ENCODE data around the gene IQSEC1. TPM values are rescaled to one million over a fixed set of nuclear protein-coding genes. Genes with fewer than 3 reads are reported as not detected.
A peak's percentile ranks its signal among the peaks of the same experiment; 100 is the strongest.

Gene IQSEC1
- total and polyA plus RNA-seq, 2 of the 8 experiments (the other 6 are each of a cell fraction or from before 2014, with no cell fraction given): 6.8 to 28.8 TPM

GRCh38 chr3:13037458-13038117 lies 35.6 kb downstream of the IQSEC1 start:
- Histone ChIP-seq H2BK120ac (replicated peaks; ENCODE audit: low read depth, low read length) (no peak overlapping the region), H4K5ac (ENCODE audit: insufficient read length, low read depth, low read length) (no peak overlapping the region), H4K91ac (replicated peaks; ENCODE audit: insufficient read length, low read length) (no peak overlapping the region), H3K79me1 (ENCODE audit: low read depth, low read length) (no peaks in the 10 kb centered on the region), H3K4me2 (ENCODE audit: insufficient read depth in 1 of 2, low read depth in 2 of 2, low read length in 2 of 2) (no peak overlapping the region), H2AK5ac (ENCODE audit: low read depth, low read length) (no peak overlapping the region), H3K56ac (replicated peaks; ENCODE audit: insufficient read length, low read depth, low read length) (no peak overlapping the region), H3K14ac (ENCODE audit: insufficient read length) (no peak overlapping the region), H2BK15ac (ENCODE audit: low read length) (no peak overlapping the region), H3K36me3 (ENCODE audit: control insufficient read depth in 2 of 4, insufficient read depth in 4 of 4, low read length in 3 of 4) (no peaks in the 10 kb centered on the region), H3K4me1 (replicated peaks in 1 of 4; ENCODE audit: control insufficient read depth in 3 of 4, insufficient read depth in 4 of 4, low read length in 3 of 4) (peaks cover 0 to 3% (median under 1%) of the 10 kb centered on the region in 4 experiments; a peak in 2 of 7 replicates), H4K8ac (ENCODE audit: extremely low read depth, insufficient read depth, low read length) (no peak overlapping the region), H2BK12ac (ENCODE audit: low read depth, low read length) (no peak overlapping the region), H3K23me2 (ENCODE audit: low read depth, low read length) (no peaks in the 10 kb centered on the region), H3K9me3 (ENCODE audit: insufficient read depth in 2 of 2, low read depth in 1 of 2, low read length in 1 of 2) (no peaks in the 10 kb centered on the region), H2BK20ac (ENCODE audit: low read length) (no peak overlapping the region), H3K27me3 (replicated peaks in 1 of 4; ENCODE audit: control insufficient read depth in 3 of 4, extremely low read depth in 1 of 4, insufficient read depth in 3 of 4, low read length in 3 of 4) (peaks cover 0 to 2% (median 0%) of the 10 kb centered on the region in 4 experiments; a peak in 1 of 7 replicates), H2AFZ (ENCODE audit: low read length) (no peak overlapping the region), H3K4ac (replicated peaks; ENCODE audit: insufficient read length, low read depth, low read length) (no peak overlapping the region), H3K27ac (ENCODE audit: low read depth, low read length) (no peak overlapping the region), H2BK5ac (ENCODE audit: low read depth, low read length) (no peak overlapping the region), H3K18ac (ENCODE audit: extremely low read depth, low read length) (no peak overlapping the region), H3K9ac (replicated peaks in 1 of 4; ENCODE audit: extremely low read depth in 1 of 4, low read depth in 3 of 4, low read length in 3 of 4) (no peak overlapping the region), H4K20me1 (replicated peaks in 1 of 2; ENCODE audit: control insufficient read depth in 1 of 2, insufficient read depth in 2 of 2, low read length in 2 of 2) (no peaks in the 10 kb centered on the region), H3K23ac (ENCODE audit: insufficient read length) (no peak overlapping the region), H3K79me2 (ENCODE audit: control insufficient read depth in 1 of 2, insufficient read depth in 2 of 2, low read length in 2 of 2) (no peaks in the 10 kb centered on the region), H3K4me3 (ENCODE audit: extremely low read depth in 1 of 4, insufficient read depth in 2 of 4, low read depth in 3 of 4, low read length in 4 of 4) (no peak overlapping the region)
- no peak for TF ChIP-seq E2F6 (IDR thresholded peaks at IDR 0.05)
- TF ChIP-seq CEBPB (IDR thresholded peaks at IDR 0.05; ENCODE audit: low read depth, low read length): peak; percentile 67; the same call in 1 of the 2 replicates
- FAIRE-seq (no peak), DNase-seq (ENCODE audit: low read depth in 1 of 2, low spot score in 2 of 2) (no peak)
- ChIA-PET POLR2A (ENCODE audit: partially characterized antibody) (no interaction called here), CTCF (ENCODE audit: partially characterized antibody) (interaction anchor here (2.0 kb wide), 1 partner anchor 10 kb away, joined by 7 read pairs; no protein-coding TSS in a partner anchor)
- 89% methylated on average over 8 of the region's 8 CpGs; no CpG with 5 or more reads in 1 of the 2 experiments for WGBS, 2 experiments (ENCODE audit: extremely low coverage in 1 of 2, insufficient coverage in 1 of 2, insufficient read length in 1 of 2, insufficient replicate concordance in 2 of 2, low coverage in 1 of 2, low lambda C conversion rate in 2 of 2, missing lambda C conversion rate in 1 of 2)
